ENCODE measurements around the gene TRIOBP.

The TRIOBP gene

DNA sequence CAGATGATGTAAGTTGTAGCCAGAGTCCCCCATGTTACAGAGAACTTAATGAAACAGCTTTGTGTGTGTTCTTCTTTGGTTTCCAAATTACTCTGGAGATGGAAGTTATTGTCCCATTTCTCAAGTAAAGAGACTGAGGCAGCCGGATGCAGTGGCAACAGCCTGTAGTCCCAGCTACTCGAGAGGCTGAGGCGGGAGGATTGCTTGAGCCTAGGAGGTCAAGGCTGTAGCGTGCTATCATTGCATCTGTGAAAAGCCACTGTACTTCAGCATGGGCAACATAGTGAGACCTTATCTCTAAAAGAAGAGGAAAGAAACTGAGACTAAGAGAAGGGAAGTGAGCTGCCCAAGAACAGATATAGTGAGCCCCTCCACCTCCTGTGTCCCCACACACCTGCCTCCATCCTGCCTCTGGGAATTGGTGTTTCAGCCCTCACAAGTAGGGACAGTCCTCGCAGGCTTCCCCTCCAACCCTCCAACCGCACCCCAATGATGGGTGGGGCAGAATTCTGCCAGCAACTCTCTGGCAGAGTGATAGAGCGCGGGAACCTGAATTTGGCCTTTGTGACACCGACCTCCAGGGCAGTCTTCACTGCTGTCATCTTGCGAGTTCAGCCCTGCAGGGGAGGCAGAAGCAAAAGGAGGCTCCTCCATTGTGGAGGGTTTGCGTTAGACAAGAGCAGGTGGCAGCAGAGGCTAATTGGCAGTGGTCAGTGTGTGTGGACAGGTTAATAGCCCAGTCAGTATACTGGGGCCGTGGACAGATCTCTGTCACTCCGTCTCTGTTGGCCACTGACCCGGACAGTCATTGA, 36.7 kb upstream of the TRIOBP start:
- in situ Hi-C loops (cut with MboI; ENCODE audit: low sequenced_read_pairs), result no loop called here
- peaks cover 18% of the 10 kb centered on the region for H3K4me1 ChIP-seq
- DNase-seq (ENCODE audit: low spot score in 2 of 2), result no peak

DNA sequence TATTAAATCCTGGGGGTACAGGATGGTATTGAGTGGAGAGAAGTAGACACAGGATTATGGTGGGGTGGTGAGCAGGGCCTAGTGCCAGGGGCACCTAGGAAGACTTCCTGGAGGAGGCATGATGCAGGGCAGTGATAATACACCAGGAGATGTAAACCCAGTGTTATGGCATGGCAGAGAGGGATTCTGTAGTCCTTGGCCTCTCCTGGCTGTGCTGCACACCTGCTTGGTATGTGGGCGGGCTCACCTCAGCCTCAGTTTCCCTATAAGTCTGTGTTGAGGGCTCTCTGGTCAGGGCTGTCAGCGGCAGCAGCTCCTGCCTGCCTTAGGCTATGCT, 36.2 kb upstream of the TRIOBP start:
- H3K4me1 ChIP-seq, result peaks cover 18% of the 10 kb centered on the region
- no peaks in the 10 kb centered on the region for H3K27me3 ChIP-seq (ENCODE audit: low read depth)
- in situ Hi-C loops (cut with MboI; ENCODE audit: low sequenced_read_pairs), result no loop called here
- H3K9me3 ChIP-seq, result no peaks in the 10 kb centered on the region
- H3K36me3 ChIP-seq (replicated peaks), result peaks cover 21% of the 10 kb centered on the region
- DNase-seq (ENCODE audit: low spot score in 2 of 2), result no peak
- peak overlapping the region; percentile 65 for H3K4me3 ChIP-seq

More for the DNA sequence above, 36.7 kb upstream of the TRIOBP start:
- Histone ChIP-seq H3K27me3 (ENCODE audit: low read depth) (no peaks in the 10 kb centered on the region), H3K9me3 (no peaks in the 10 kb centered on the region), H3K4me3 (peak overlapping the region; percentile 65), H3K36me3 (replicated peaks) (peaks cover 15% of the 10 kb centered on the region)

DNA sequence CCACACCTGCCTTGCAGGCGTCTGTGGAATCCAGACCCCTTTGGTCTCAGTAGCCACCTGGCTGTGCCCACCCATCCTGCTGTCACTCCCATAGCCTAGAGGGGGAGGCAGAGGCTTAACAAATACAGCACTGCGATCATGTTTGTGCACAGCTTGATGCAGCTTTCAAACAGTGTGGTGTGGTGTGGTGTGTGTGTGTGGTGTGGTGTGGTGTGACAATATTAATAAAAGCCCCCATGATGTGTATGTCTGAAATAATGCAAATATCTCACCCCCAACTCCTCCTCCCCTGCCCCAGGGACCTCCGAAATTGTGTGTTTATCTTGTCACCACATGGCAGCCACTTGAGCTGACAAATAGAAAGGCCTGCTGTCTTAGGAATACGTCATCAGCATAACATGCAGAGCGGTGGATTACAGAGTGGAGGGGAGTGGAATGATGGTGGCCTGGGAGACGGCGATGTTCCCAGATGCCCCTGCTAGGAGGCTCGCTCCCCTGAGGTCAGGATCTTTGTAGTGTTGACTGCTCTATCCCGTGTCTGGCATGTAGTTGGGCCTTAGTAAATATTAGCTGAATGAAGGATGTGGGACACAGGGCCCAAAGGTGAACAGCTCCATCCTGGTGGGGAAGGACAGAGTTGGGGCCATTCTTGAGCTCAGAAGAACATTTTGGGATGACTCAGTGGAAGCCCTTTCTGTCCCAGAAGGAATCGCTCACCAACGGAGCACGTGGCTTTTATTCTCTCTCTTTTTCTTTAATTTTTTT, 35.5 kb upstream of the TRIOBP start:
- Histone ChIP-seq H3K4me1 (peaks cover 18% of the 10 kb centered on the region), H3K4me3 (no peak overlapping the region), H3K36me3 (replicated peaks) (peaks cover 27% of the 10 kb centered on the region)

DNA sequence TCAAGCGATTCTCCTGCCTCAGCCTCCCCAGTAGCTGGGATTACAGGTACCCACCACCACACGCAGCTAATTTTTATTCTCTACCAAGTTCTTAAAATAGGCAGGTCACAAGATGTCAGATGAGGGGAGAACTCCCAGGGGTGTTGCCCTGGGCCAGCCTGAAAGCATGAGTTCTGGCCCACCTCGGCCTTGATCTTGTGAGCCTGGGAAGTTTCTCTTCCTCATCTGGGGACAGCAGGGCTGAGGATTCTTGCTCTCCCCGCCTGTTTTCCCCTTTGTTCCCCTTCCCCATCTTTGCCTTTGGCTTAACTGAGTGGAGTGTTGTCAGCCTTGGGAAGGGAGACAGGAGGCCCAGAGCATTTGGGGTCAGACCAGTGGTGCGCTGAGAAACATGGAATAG, 34.8 kb upstream of the TRIOBP start:
- Histone ChIP-seq H3K4me3 (no peak overlapping the region), H3K27me3 (ENCODE audit: low read depth) (no peaks in the 10 kb centered on the region), H3K4me1 (peaks cover 18% of the 10 kb centered on the region), H3K9me3 (no peaks in the 10 kb centered on the region), H3K36me3 (replicated peaks) (peaks cover 34% of the 10 kb centered on the region)
- in situ Hi-C loops (cut with MboI; ENCODE audit: low sequenced_read_pairs), result no loop called here
- no peak for DNase-seq (ENCODE audit: low spot score in 2 of 2)

More for the DNA sequence above, 35.5 kb upstream of the TRIOBP start:
- Histone ChIP-seq H3K27me3 (ENCODE audit: low read depth) (no peaks in the 10 kb centered on the region), H3K9me3 (no peaks in the 10 kb centered on the region)
- no peak for DNase-seq (ENCODE audit: low spot score in 2 of 2)
- in situ Hi-C loops (cut with MboI; ENCODE audit: low sequenced_read_pairs), result no loop called here

DNA sequence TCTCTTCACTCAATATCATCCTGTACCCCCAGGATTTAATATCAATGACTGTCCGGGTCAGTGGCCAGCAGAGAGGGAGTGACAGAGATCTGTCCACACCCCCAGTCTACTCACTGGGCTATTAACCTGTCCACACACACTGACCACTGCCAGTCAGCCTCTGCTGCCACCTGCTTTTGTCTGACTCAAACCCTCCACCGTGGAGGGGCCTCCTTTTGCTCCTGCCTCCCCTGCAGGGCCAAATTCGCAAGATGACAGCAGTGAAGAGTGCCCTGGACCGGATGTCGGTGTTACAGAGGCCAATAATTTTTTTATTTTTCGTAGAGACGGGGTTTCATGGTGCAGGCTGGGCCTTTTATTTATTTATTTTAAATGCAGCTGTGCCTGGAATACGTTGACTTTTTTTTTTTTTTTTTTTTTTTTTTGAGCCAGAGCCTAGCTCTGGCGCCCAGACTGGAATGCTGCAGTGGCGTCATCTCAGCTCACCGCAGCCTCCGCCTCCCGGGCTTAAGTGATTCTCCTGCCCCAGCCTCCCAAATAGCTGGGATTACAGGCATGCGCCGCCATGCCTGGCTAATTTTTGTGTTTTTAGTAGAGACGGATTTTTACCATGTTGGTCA, 33.2 kb upstream of the TRIOBP start:
- Histone ChIP-seq H3K36me3 (replicated peaks) (peaks cover 34% of the 10 kb centered on the region), H3K27me3 (ENCODE audit: low read depth) (no peaks in the 10 kb centered on the region), H3K9me3 (no peaks in the 10 kb centered on the region), H3K4me1 (peaks cover 16% of the 10 kb centered on the region), H3K4me3 (no peak overlapping the region)
- in situ Hi-C loops (cut with MboI; ENCODE audit: low sequenced_read_pairs), result no loop called here
- no peak for DNase-seq (ENCODE audit: low spot score in 2 of 2)

DNA sequence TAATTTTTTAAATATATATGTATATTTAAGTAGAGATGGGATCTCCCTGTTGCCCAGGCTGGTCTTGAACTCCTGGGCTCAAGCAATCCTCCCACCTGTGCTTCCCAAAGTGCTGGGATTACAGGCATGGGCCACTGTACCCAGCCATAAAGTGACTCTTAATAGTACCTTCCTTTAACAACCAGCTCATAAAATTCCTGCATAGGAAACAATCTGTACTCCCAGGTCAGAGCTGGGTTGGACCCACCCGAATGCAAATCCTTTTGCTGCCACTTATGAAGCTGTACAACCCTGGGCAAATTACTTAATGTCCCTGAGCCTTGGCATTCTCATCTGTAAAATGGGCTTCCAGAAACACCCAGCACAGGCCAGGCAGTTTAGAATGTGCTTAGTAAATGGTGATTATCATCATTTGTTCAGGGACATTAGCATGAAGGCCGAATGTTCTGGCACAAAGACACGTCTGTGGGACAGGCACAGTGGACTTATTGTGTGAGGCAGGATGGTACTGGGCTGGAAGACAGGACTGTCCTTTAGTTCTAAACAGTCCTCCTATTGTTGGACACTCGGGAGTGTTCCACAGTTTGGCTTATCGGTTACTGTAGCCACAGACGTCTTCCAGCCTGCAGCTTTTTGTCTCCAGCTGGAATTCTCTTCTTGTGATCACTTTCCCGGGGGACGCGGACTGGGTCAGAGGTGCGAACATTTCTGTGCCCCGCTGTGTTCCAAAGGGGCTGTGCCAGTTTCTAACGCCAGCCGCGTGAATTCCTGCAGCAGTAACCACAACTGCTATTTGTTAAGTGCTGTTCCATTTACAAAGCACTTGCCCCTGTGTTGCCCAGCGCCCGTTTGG, 32.4 kb upstream of the TRIOBP start:
- no peak for DNase-seq (ENCODE audit: low spot score in 2 of 2)
- in situ Hi-C loops (cut with MboI; ENCODE audit: low sequenced_read_pairs), result no loop called here
- Histone ChIP-seq H3K4me3 (no peak overlapping the region), H3K36me3 (replicated peaks) (peaks cover 34% of the 10 kb centered on the region), H3K27me3 (ENCODE audit: low read depth) (no peaks in the 10 kb centered on the region), H3K4me1 (peaks cover 16% of the 10 kb centered on the region), H3K9me3 (no peaks in the 10 kb centered on the region)

DNA sequence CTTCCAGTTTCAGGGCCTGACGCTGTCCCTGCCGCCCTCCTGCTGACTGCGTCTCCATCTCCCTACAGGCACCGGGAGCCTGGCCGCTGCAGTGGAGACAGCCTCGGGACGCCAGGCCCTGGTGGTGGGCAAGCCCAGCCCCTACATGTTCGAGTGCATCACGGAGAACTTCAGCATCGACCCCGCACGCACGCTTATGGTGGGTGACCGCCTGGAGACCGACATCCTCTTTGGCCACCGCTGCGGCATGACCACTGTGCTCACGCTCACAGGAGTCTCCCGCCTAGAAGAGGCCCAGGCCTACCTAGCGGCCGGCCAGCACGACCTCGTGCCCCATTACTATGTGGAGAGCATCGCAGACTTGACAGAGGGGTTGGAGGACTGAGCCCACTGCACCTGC, 31.4 kb upstream of the TRIOBP start:
- H3K36me3 ChIP-seq (replicated peaks), result peaks cover 34% of the 10 kb centered on the region
- in situ Hi-C loops (cut with MboI; ENCODE audit: low sequenced_read_pairs), result no loop called here
- H3K27me3 ChIP-seq (ENCODE audit: low read depth), result no peaks in the 10 kb centered on the region

DNA sequence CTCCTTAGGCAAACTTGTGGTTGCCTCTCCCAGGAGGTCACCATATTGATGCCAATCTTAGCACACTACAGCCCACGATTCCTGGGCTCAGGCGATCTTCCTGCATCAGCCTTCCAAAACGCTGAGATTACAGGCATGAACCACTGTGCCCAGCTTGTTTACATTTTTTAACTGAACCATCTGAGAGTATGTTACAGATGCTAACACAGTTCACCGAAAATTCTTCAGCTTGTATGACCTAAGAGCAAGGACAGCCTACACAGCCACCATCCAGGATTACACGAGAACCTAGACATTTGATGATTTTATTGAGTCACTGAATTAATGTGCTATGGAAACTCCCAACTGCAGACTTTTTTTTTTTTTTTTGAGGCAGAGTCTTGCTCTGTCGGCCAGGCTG, 27.3 kb upstream of the TRIOBP start:
- Histone ChIP-seq H3K4me3 (no peak overlapping the region), H3K9me3 (no peaks in the 10 kb centered on the region), H3K4me1 (peaks cover 5% of the 10 kb centered on the region), H3K36me3 (replicated peaks) (peaks cover 25% of the 10 kb centered on the region), H3K27me3 (ENCODE audit: low read depth) (no peaks in the 10 kb centered on the region)
- in situ Hi-C loops (cut with MboI; ENCODE audit: low sequenced_read_pairs), result no loop called here
- no peak for DNase-seq (ENCODE audit: low spot score in 2 of 2)

More for the DNA sequence above, 31.4 kb upstream of the TRIOBP start:
- DNase-seq (ENCODE audit: low spot score in 2 of 2), result no peak
- no peaks in the 10 kb centered on the region for H3K9me3 ChIP-seq
- H3K4me1 ChIP-seq, result peaks cover 9% of the 10 kb centered on the region
- no peak overlapping the region for H3K4me3 ChIP-seq

DNA sequence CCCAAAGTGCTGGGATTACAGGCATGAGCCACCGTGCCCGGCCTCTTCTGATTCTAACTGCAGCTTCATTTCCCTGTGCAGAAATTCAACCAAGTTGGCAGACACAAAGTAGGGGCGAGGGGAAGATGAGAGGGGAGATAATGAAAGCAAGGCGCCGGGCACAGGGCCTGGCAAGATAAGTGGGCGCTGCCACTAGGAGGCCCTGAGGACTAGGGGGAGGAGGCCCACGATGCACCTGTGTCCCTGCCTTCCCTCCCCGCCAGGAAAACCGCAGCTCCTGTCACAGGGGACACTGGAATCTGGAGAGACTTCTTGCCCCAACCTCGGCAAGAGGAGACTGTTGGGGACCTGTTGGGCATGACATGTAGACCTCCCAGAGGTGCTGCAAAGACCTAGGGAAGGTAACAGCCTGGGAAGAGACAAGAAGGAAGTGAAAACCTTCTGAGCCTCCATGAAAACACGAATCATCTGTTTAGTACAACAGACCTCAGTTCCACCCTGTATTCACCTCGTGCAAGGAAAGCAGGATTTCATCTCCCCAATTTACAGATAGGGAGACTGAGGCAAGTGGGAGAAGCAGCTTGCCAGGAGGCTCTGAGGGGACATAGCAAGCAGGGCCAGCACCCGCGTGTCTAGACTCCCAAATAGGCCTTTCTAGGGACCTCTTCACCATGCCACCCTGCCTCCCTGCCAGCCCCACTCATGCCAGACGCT, 24.5 kb upstream of the TRIOBP start:
- Histone ChIP-seq H3K27me3 (ENCODE audit: low read depth) (no peaks in the 10 kb centered on the region), H3K4me3 (no peak overlapping the region), H3K36me3 (replicated peaks) (no peaks in the 10 kb centered on the region), H3K4me1 (peaks cover 28% of the 10 kb centered on the region), H3K9me3 (no peaks in the 10 kb centered on the region)
- no peak for DNase-seq (ENCODE audit: low spot score in 2 of 2)
- in situ Hi-C loops (cut with MboI; ENCODE audit: low sequenced_read_pairs), result no loop called here

DNA sequence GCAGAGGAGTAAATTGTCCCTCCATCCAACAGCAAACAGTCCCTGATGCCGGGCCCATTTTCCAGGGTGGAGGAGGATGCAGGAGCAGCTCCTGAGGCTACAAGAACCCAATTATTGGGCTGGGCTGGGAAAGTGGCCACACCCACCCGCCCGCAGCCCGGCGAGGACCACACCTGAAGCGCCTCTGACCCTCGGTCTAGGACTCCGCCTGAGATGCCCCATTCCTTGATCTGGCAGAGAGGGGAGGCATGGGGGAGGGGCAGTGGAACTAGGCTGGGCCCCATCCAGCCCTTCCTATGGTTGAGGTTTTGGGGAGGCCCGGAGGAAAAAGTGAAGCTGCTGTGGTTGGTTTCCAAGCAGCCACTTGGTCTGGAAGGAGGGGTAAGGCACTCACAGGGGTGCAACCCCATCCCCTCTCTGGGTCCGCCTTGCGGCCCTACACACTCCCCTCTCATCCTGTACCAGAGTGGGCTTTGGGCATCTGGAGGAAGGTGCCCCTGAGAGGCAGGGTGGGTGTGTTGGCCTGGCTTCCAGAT, 23.9 kb upstream of the TRIOBP start:
- no peaks in the 10 kb centered on the region for H3K36me3 ChIP-seq (replicated peaks)
- no peak overlapping the region for H3K4me3 ChIP-seq
- in situ Hi-C loops (cut with MboI; ENCODE audit: low sequenced_read_pairs), result no loop called here
- no peaks in the 10 kb centered on the region for H3K27me3 ChIP-seq (ENCODE audit: low read depth)
- no peak for DNase-seq (ENCODE audit: low spot score in 2 of 2)
- H3K9me3 ChIP-seq, result no peaks in the 10 kb centered on the region
- peaks cover 27% of the 10 kb centered on the region for H3K4me1 ChIP-seq

DNA sequence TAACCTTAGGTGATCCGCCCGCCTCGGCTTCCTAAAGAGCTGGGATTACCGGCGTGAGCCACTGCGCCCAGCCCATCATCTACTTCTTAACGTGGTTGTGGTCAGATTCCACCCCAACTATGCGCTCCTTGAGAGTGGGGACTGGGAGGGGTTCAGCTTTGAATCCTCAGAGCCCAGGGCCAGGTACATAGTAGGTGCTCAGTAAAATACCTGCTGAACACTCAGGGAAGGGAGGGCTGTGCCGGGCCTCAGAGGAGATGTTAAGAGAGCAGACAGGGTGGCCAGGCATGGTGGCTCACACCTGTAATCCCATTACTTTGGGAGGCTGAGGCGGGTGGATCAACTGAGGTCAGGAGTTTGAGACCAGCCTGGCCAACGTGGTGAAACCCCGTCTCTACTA, 22.6 kb upstream of the TRIOBP start:
- DNase-seq (ENCODE audit: low spot score in 2 of 2), result no peak
- Histone ChIP-seq H3K9me3 (no peaks in the 10 kb centered on the region), H3K4me3 (no peak overlapping the region), H3K36me3 (replicated peaks) (no peaks in the 10 kb centered on the region), H3K27me3 (ENCODE audit: low read depth) (no peaks in the 10 kb centered on the region), H3K4me1 (peaks cover 27% of the 10 kb centered on the region)
- in situ Hi-C loops (cut with MboI; ENCODE audit: low sequenced_read_pairs), result no loop called here

DNA sequence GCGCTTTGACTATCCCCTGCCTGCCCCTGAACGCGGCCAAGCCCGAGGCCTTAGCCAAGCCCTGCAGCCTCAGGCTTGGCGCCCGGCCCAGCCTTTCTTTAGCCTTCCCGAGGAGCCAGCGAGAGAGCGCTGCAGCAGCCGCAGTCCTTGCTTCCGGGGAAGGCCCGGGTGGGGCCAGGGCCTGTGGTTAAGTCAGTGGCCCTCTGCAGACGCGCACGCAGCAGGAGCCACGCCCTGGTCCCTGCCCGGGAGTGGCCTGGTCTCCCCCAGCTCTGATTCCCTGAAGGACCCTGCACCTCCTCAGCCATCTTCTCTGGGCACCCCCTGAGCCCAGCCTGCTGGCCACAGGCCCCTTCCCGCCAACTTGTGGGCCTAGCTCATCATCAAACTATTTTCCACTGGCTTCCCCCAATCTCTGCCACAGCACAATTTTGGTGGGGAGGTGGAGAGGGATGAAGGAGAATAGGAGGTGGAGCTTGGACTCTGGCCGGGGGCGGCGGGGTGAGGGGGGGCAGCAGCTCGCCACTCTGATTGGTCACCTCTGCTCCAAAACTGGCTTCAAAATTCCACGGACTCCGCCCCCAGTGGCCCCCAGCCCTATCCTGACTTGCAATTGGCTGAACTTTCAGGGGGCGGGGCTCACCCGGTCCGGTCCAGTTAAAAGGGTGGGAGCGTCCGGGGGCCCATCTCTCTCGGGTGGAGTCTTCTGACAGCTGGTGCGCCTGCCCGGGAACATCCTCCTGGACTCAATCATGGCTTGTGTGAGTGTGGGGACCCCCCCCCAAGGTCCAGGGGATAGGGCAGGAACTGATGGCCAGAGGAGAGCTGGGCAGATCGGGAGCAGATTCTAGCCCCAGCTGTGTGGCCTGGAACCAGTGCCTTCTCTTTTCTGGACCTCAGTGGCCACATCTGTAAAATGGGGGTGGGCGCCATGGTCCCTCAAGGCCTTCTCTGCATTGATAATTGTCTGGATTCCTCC, 21.6 kb upstream of the TRIOBP start, which contains the start of gene LGALS1:
LGALS1 (plus strand) TSS at position 686 of the 979 bp plus-strand sequence; CDS start at position 753, 67 bp downstream.
- peaks cover 27% of the 10 kb centered on the region for H3K4me1 ChIP-seq
- in situ Hi-C loops (cut with MboI; ENCODE audit: low sequenced_read_pairs), result no loop called here

More for the DNA sequence above, 21.6 kb upstream of the TRIOBP start, which contains the start of gene LGALS1:
- Histone ChIP-seq H3K27me3 (ENCODE audit: low read depth) (no peaks in the 10 kb centered on the region), H3K9me3 (no peaks in the 10 kb centered on the region), H3K4me3 (peak within 1 kb of the TSS; percentile 33), H3K36me3 (replicated peaks) (no peaks in the 10 kb centered on the region)
- peak; percentile 71 to 94 for DNase-seq (ENCODE audit: low spot score in 2 of 2)

Data from HAP-1 (cell line).